ENCODE results near the gene MYL5.

- TF ChIP-seq POLR2AphosphoS5 (IDR thresholded peaks at IDR 0.05) (no peak), POLR2A (IDR thresholded peaks at IDR 0.05) (no peak)
- TF ChIP-seq, protein P1, sequence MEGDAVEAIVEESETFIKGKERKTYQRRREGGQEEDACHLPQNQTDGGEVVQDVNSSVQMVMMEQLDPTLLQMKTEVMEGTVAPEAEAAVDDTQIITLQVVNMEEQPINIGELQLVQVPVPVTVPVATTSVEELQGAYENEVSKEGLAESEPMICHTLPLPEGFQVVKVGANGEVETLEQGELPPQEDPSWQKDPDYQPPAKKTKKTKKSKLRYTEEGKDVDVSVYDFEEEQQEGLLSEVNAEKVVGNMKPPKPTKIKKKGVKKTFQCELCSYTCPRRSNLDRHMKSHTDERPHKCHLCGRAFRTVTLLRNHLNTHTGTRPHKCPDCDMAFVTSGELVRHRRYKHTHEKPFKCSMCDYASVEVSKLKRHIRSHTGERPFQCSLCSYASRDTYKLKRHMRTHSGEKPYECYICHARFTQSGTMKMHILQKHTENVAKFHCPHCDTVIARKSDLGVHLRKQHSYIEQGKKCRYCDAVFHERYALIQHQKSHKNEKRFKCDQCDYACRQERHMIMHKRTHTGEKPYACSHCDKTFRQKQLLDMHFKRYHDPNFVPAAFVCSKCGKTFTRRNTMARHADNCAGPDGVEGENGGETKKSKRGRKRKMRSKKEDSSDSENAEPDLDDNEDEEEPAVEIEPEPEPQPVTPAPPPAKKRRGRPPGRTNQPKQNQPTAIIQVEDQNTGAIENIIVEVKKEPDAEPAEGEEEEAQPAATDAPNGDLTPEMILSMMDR (IDR thresholded peaks at IDR 0.05): no peak
Observed at GRCh38 chr4:687971-688853, 13.9 kb downstream of the MYL5 start.

Measured in gastroesophageal sphincter (tissue), 3 donors.